Right lobe of liver (tissue), 6 donors: ENCODE results near the gene TPO. TPM values are rescaled to one million over a fixed set of nuclear protein-coding genes. Genes with fewer than 3 reads are reported as not detected.

ENCODE experiments used
- ATAC-seq, 4 donors: fragments of 200-7000 bp; cut with Tn5 transposase; one replicate each; pipeline ENCODE4 v1.9.1; 2020; ENCODE audit warnings: mild to moderate bottlenecking in 4 of 4, moderate library complexity in 4 of 4
- DNase-seq, 3 donors: peaks; one replicate each; pipeline ENCODE4 v3.0.0-alpha.2; 2020
- H3K27ac ChIP-seq, 3 donors: fragments of 200-600 bp; one replicate each; pipeline ENCODE4 v1.8.0; 2022
- H3K27me3 ChIP-seq, 2 donors: fragments of 200-600 bp; one replicate each; pipeline ENCODE4 v1.8.0; 2022
- H3K36me3 ChIP-seq, 4 donors: fragments of 200-600 bp; sonication (generic) in 1 of 4; one replicate each; pipeline versions ENCODE4 v1.5.1 to v1.8.0; 2017 to 2022; ENCODE audit warnings: control low read depth in 1 of 4
- H3K4me1 ChIP-seq, 4 donors: fragments of 200-600 bp; sonication (generic) in 1 of 4; one replicate each; pipeline versions ENCODE4 v1.5.1 to v1.8.0; 2017 to 2022; ENCODE audit warnings: control low read depth in 1 of 4
- H3K4me3 ChIP-seq, 3 donors: fragments of 200-600 bp; one replicate each; pipeline ENCODE4 v1.8.0; 2022
- H3K9me3 ChIP-seq, 4 donors: fragments of 200-600 bp; sonication (generic) in 1 of 4; one replicate each; pipeline versions ENCODE4 v1.5.1 to v1.8.0; 2017 to 2022; ENCODE audit warnings: control low read depth in 1 of 4
- CTCF ChIP-seq, 4 donors: fragments of 200-600 bp in 3 of 4; fragments of 450-650 bp in 1 of 4; IDR thresholded peaks; one replicate each; pipeline versions ENCODE4 v1.5.1 to v1.8.0; 2016 to 2022; ENCODE audit warnings: antibody characterized with exemption in 4 of 4, mild to moderate bottlenecking in 2 of 4
- POLR2A ChIP-seq: fragments of 450-650 bp; IDR thresholded peaks from one replicate; pipeline ENCODE4 v1.6.1; 2017; ENCODE audit warnings: antibody characterized with exemption, mild to moderate bottlenecking
- WGBS: methylation state at CpG from one replicate; pipeline ENCODE4 v1.1.6; 2018; ENCODE audit warnings: low coverage, low lambda C conversion rate; ENCODE audit not compliant: insufficient coverage; ENCODE audit errors: missing lambda C conversion rate; 5-methylcytosine and 5-hydroxymethylcytosine counted together
- intact Hi-C, 2 donors: fragments of 100-400 bp; cut with DNase I; formaldehyde crosslinking; loops; one replicate each; pipeline versions ENCODE4 v1.11.2 to v1.14.1; 2022
- total RNA-seq, 6 experiments: library from RNA; depleted of rRNA in 2 of 6; stranded (reverse); fragments of >200 nt in 2 of 6; fragmentation: NEBNext Ultra II Directional in 3 of 6; extraction: Animal tissue kit (Norgen Biotek cat#: 25700) in 3 of 6; gene quantifications; one replicate each; pipeline versions ENCODE4 v1.1.0 to v1.2.4, GENCODE V29; 2016 to 2023
- donor health status: DM: no; HTN: yes; CAD: no.
- donor health status: DM: no; HTN: no; CAD: no.
- donor health status: DM: no; HTN: no; CAD: no.
- donor health status: DM: no; HTN: yes; CAD: no.
- donor health status: DM: no; HTN: yes; CAD: no.

TPO gene
- total RNA-seq, 6 experiments from 2014 or later, result not detected

GRCh38 chr2:1472350-1472749, 59.1 kb downstream of the TPO start:
- intact Hi-C loops, result no loop called here
- ATAC-seq (no peak), DNase-seq (no peak)
- Histone ChIP-seq H3K9me3 (no peaks in the 10 kb centered on the region), H3K4me3 (no peak overlapping the region), H3K27me3 (no peaks in the 10 kb centered on the region), H3K36me3 (no peaks in the 10 kb centered on the region), H3K27ac (no peak overlapping the region), H3K4me1 (no peaks in the 10 kb centered on the region)
- TF ChIP-seq CTCF (IDR thresholded peaks at IDR 0.05) (no peak), POLR2A (no peak)
- 42% methylated on average over 4 of the region's 9 CpGs for WGBS

GRCh38 chr2:1476617-1477195, 63.4 kb downstream of the TPO start:
- Histone ChIP-seq H3K9me3 (no peaks in the 10 kb centered on the region), H3K36me3 (no peaks in the 10 kb centered on the region), H3K27ac (no peak overlapping the region), H3K4me3 (no peak overlapping the region), H3K27me3 (no peaks in the 10 kb centered on the region), H3K4me1 (no peaks in the 10 kb centered on the region)
- ATAC-seq, result no peak
- 89% methylated on average over 10 of the region's 30 CpGs for WGBS
- DNase-seq, result no peak
- TF ChIP-seq CTCF (IDR thresholded peaks at IDR 0.05) (no peak), POLR2A (no peak)
- intact Hi-C loops, result no loop called here

GRCh38 chr2:1477196-1478040, 64.2 kb downstream of the TPO start:
- Histone ChIP-seq H3K4me3 (no peak overlapping the region), H3K27me3 (no peaks in the 10 kb centered on the region), H3K36me3 (no peaks in the 10 kb centered on the region), H3K4me1 (no peaks in the 10 kb centered on the region), H3K27ac (no peak overlapping the region), H3K9me3 (no peaks in the 10 kb centered on the region)
- intact Hi-C loops, result no loop called here
- no peak for DNase-seq
- WGBS, result 81% methylated on average over 10 of the region's 76 CpGs
- TF ChIP-seq CTCF (IDR thresholded peaks at IDR 0.05), result no peak
- no peak for TF ChIP-seq POLR2A
- peak in 1 of 4 donors; percentile 25 for ATAC-seq

GRCh38 chr2:1478311-1479305, 65.3 kb downstream of the TPO start:
- Histone ChIP-seq H3K9me3 (no peaks in the 10 kb centered on the region), H3K27me3 (no peaks in the 10 kb centered on the region), H3K4me3 (no peak overlapping the region), H3K36me3 (no peaks in the 10 kb centered on the region), H3K27ac (no peak overlapping the region), H3K4me1 (no peaks in the 10 kb centered on the region)
- TF ChIP-seq CTCF (IDR thresholded peaks at IDR 0.05), result no peak
- no peak for TF ChIP-seq POLR2A
- no peak for ATAC-seq
- 60% methylated on average over 21 of the region's 48 CpGs for WGBS
- intact Hi-C loops, result no loop called here
- no peak for DNase-seq
